Hepatocyte (in vitro differentiated cells): Measurements from ENCODE around the gene TEX13C. TPM values are rescaled to one million over a fixed set of nuclear protein-coding genes. Genes with fewer than 3 reads are reported as not detected.

Experiments used
- DNase-seq: peaks from one replicate; pipeline ENCODE4 v3.0.0-alpha.2; 2016; ENCODE audit warnings: low spot score
- H2AFZ ChIP-seq: fragments of 200-600 bp; sonication (generic); 2 replicates; pipeline ENCODE4 v1.6.0; 2016; ENCODE audit warnings: antibody characterized with exemption, mild to moderate bottlenecking
- H3K27ac ChIP-seq: fragments of 200-600 bp; sonication (generic); 2 replicates; pipeline ENCODE4 v1.5.1; 2016; ENCODE audit warnings: mild to moderate bottlenecking
- H3K27me3 ChIP-seq: fragments of 200-600 bp; sonication (generic); 2 replicates; pipeline ENCODE4 v1.6.1; 2016
- H3K36me3 ChIP-seq: fragments of 200-600 bp; sonication (generic); replicated peaks from 2 replicates; pipeline ENCODE4 v1.5.1; 2016; ENCODE audit warnings: low read depth; ENCODE audit not compliant: insufficient read depth
- H3K4me1 ChIP-seq: fragments of 200-600 bp; sonication (generic); 2 replicates; pipeline ENCODE4 v1.5.1; 2016; ENCODE audit warnings: mild to moderate bottlenecking, moderate library complexity; ENCODE audit not compliant: insufficient read depth
- H3K4me2 ChIP-seq: fragments of 200-600 bp; sonication (generic); 2 replicates; pipeline ENCODE4 v1.6.0; 2016
- H3K4me3 ChIP-seq: fragments of 200-600 bp; sonication (generic); 2 replicates; pipeline ENCODE4 v1.5.1; 2016; ENCODE audit warnings: mild to moderate bottlenecking
- H3K79me2 ChIP-seq: fragments of 200-600 bp; sonication (generic); 2 replicates; pipeline ENCODE4 v1.6.0; 2017; ENCODE audit warnings: mild to moderate bottlenecking
- H3K9me2 ChIP-seq: fragments of 200-600 bp; sonication (generic); replicated peaks from 2 replicates; pipeline ENCODE4 v1.6.0; 2017; ENCODE audit warnings: mild to moderate bottlenecking; ENCODE audit not compliant: insufficient read depth
- H3K9me3 ChIP-seq: fragments of 200-600 bp; sonication (generic); 2 replicates; pipeline ENCODE4 v1.5.1; 2016; ENCODE audit warnings: low read depth, mild to moderate bottlenecking
- H4K20me1 ChIP-seq: fragments of 200-600 bp; sonication (generic); 2 replicates; pipeline ENCODE4 v1.6.0; 2016; ENCODE audit warnings: mild to moderate bottlenecking; ENCODE audit not compliant: insufficient read depth, poor library complexity, severe bottlenecking
- CTCF ChIP-seq: fragments of 200-600 bp; sonication (generic); IDR thresholded peaks from 2 replicates; pipeline ENCODE4 v1.5.1; 2016; ENCODE audit warnings: antibody characterized with exemption, mild to moderate bottlenecking; ENCODE audit not compliant: poor library complexity
- EZH2 ChIP-seq: fragments of 200-600 bp; sonication (generic); IDR thresholded peaks from 2 replicates; pipeline ENCODE4 v1.6.1; 2016; ENCODE audit warnings: antibody characterized with exemption, mild to moderate bottlenecking, borderline replicate concordance
- EZH2phosphoT487 ChIP-seq: fragments of 200-600 bp; sonication (generic); IDR thresholded peaks from one replicate; pipeline ENCODE4 v1.6.1; 2018; ENCODE audit warnings: antibody characterized with exemption, mild to moderate bottlenecking, low read depth, moderate library complexity; ENCODE audit not compliant: unreplicated experiment, severe bottlenecking
- WGBS: methylation state at CpG from one replicate; pipeline ENCODE4 v1.1.6; 2016; ENCODE audit warnings: low lambda C conversion rate; ENCODE audit errors: missing lambda C conversion rate; 5-methylcytosine and 5-hydroxymethylcytosine counted together
- polyA plus RNA-seq: library from polyadenylated mRNA; unstranded; fragments of >200 nt; fragmentation: Nextera tagmentation; extraction: Ambion mirVana; gene quantifications from 2 replicates; pipeline ENCODE4 v1.2.1, GENCODE V29; 2016
- total RNA-seq: library from RNA; depleted of rRNA; stranded (reverse); fragments of >200 nt; gene quantifications from 2 replicates; pipeline ENCODE4 v1.2.3, GENCODE V29; 2014

The TEX13C gene
- total and polyA plus RNA-seq, 2 experiments from 2014 or later, result not detected

GRCh38 chrX:125374169-125374568 lies 54.5 kb downstream of the TEX13C start:
- H3K9me3 ChIP-seq, result no peaks in the 10 kb centered on the region
- no peak for DNase-seq
- TF ChIP-seq EZH2phosphoT487, result no peak
- no peak for TF ChIP-seq CTCF
- TF ChIP-seq EZH2, result no peak
- no peaks in the 10 kb centered on the region for H3K4me1 ChIP-seq
- H3K27me3 ChIP-seq, result no peaks in the 10 kb centered on the region
- no peak overlapping the region for H2AFZ ChIP-seq
- 74% methylated on average over 1 of the region's 1 CpG for WGBS
- no peaks in the 10 kb centered on the region for H3K36me3 ChIP-seq
- no peak overlapping the region for H3K4me3 ChIP-seq
- H3K9me2 ChIP-seq, result no peaks in the 10 kb centered on the region
- no peaks in the 10 kb centered on the region for H4K20me1 ChIP-seq
- H3K79me2 ChIP-seq, result no peaks in the 10 kb centered on the region
- no peak overlapping the region for H3K27ac ChIP-seq
- no peak overlapping the region for H3K4me2 ChIP-seq
